ENCODE results near the gene DISC1.

Gene DISC1

GRCh38 chr1:232062967-232063366 lies 436.4 kb downstream of the DISC1 start:
- ATAC-seq: no peak
- TF ChIP-seq GLIS3 (CRISPR knock-in tag; IDR thresholded peaks at IDR 0.05) (no peak), ZNF565 (CRISPR knock-in tag; conservative IDR thresholded peaks at IDR 0.05; ENCODE audit: low read depth) (no peak)

- ATAC-seq: no peak
Observed at GRCh38 chr1:232066521-232066920, 439.9 kb downstream of the DISC1 start.

GRCh38 chr1:232074265-232074664 lies 447.7 kb downstream of the DISC1 start:
- no peak for ATAC-seq
- no peak for TF ChIP-seq ZNF8 (CRISPR knock-in tag; IDR thresholded peaks at IDR 0.05)
- no peak for TF ChIP-seq GLIS3 (CRISPR knock-in tag; IDR thresholded peaks at IDR 0.05)
- no peak for TF ChIP-seq CSDC2 (CRISPR knock-in tag; IDR thresholded peaks at IDR 0.05)
- TF ChIP-seq ZFP30 (CRISPR knock-in tag; IDR thresholded peaks at IDR 0.05): no peak
- no peak for TF ChIP-seq ZNF565 (CRISPR knock-in tag; conservative IDR thresholded peaks at IDR 0.05; ENCODE audit: low read depth)
- TF ChIP-seq PPARA (CRISPR knock-in tag; IDR thresholded peaks at IDR 0.05; ENCODE audit: borderline replicate concordance): no peak
- no peak for TF ChIP-seq ZNF70 (CRISPR knock-in tag; IDR thresholded peaks at IDR 0.05)
- no peak for TF ChIP-seq ESRRG (CRISPR knock-in tag; IDR thresholded peaks at IDR 0.05)
- no peak for TF ChIP-seq POU6F1 (CRISPR knock-in tag; IDR thresholded peaks at IDR 0.05; ENCODE audit: borderline replicate concordance, low read depth)
- TF ChIP-seq BACH2 (CRISPR knock-in tag; IDR thresholded peaks at IDR 0.05; ENCODE audit: borderline replicate concordance): no peak
- TF ChIP-seq ARNTL (CRISPR knock-in tag; IDR thresholded peaks at IDR 0.05; ENCODE audit: borderline replicate concordance, low read depth): no peak
- TF ChIP-seq TSHZ2 (CRISPR knock-in tag; IDR thresholded peaks at IDR 0.05): no peak
- TF ChIP-seq SNAI2 (CRISPR knock-in tag; IDR thresholded peaks at IDR 0.05): no peak
- TF ChIP-seq ISL1 (CRISPR knock-in tag; IDR thresholded peaks at IDR 0.05): no peak
- no peak for TF ChIP-seq ZC3H10 (CRISPR knock-in tag; IDR thresholded peaks at IDR 0.05)
- TF ChIP-seq CREB5 (CRISPR knock-in tag; IDR thresholded peaks at IDR 0.05; ENCODE audit: low read depth): no peak

More at GRCh38 chr1:232066521-232066920, 439.9 kb downstream of the DISC1 start:
- TF ChIP-seq ISL1 (CRISPR knock-in tag; IDR thresholded peaks at IDR 0.05) (no peak), ZNF8 (CRISPR knock-in tag; IDR thresholded peaks at IDR 0.05) (no peak), TSHZ2 (CRISPR knock-in tag; IDR thresholded peaks at IDR 0.05) (no peak), GLIS3 (CRISPR knock-in tag; IDR thresholded peaks at IDR 0.05) (no peak), ESRRG (CRISPR knock-in tag; IDR thresholded peaks at IDR 0.05) (no peak), CSDC2 (CRISPR knock-in tag; IDR thresholded peaks at IDR 0.05) (no peak), RARB (CRISPR knock-in tag; IDR thresholded peaks at IDR 0.05) (no peak), PATZ1 (CRISPR knock-in tag; IDR thresholded peaks at IDR 0.05; ENCODE audit: borderline replicate concordance) (no peak), CSRNP3 (CRISPR knock-in tag; IDR thresholded peaks at IDR 0.05) (no peak), SNAI2 (CRISPR knock-in tag; IDR thresholded peaks at IDR 0.05) (no peak), ZFP30 (CRISPR knock-in tag; IDR thresholded peaks at IDR 0.05) (no peak)
